HepG2 (cell line): ENCODE measurements around the gene ZNF524. TPM values are rescaled to one million over a fixed set of nuclear protein-coding genes. Genes with fewer than 3 reads are reported as not detected.

ENCODE experiments used
- ARID2 ChIP-seq: sonication (generic); formaldehyde crosslinking; IDR thresholded peaks from 2 replicates; pipeline ENCODE4 v1.8.1; 2022; ENCODE audit warnings: mild to moderate bottlenecking, missing genetic modification reagents, borderline replicate concordance
- EED ChIP-seq: sonication (generic); formaldehyde crosslinking; IDR thresholded peaks from 2 replicates; pipeline ENCODE4 v1.5.0; 2020; ENCODE audit warnings: mild to moderate bottlenecking, missing genetic modification reagents
- FOXO1 ChIP-seq: sonication (generic); formaldehyde crosslinking; IDR thresholded peaks from 2 replicates; pipeline ENCODE4 v1.4.0; 2020; ENCODE audit warnings: missing genetic modification reagents
- KAT2B ChIP-seq: fragments of 150-350 bp; IDR thresholded peaks from 2 replicates; pipeline ENCODE4 v1.6.1; 2014; ENCODE audit warnings: low read depth, low read length, borderline replicate concordance
- KAT8 ChIP-seq: IDR thresholded peaks from 2 replicates; pipeline ENCODE4 v1.6.1; 2016; ENCODE audit warnings: missing genetic modification reagents, missing compliant biosample characterization
- KDM2A ChIP-seq: sonication (generic); formaldehyde crosslinking; IDR thresholded peaks from 2 replicates; pipeline ENCODE4 v1.4.0; 2020; ENCODE audit warnings: low read depth, missing genetic modification reagents, borderline replicate concordance
- LCORL ChIP-seq, 2 experiments: fragments of 450-650 bp in 1 of 2; sonication (generic) in 1 of 2; formaldehyde crosslinking in 1 of 2; IDR thresholded peaks; 2 replicates each; pipeline versions ENCODE4 v1.5.0 to v1.6.1; 2017 to 2020; ENCODE audit warnings: antibody characterized with exemption in 1 of 2, missing genetic modification reagents in 1 of 2
- MAZ ChIP-seq, 2 experiments: sonication (generic) in 1 of 2; formaldehyde crosslinking in 1 of 2; IDR thresholded peaks; 2 replicates each; pipeline versions ENCODE4 v1.5.0 to v1.6.1; 2012 to 2020; ENCODE audit warnings: low read depth in 2 of 2, mild to moderate bottlenecking in 2 of 2, borderline replicate concordance in 1 of 2, improper control_type of control experiment in 1 of 2, low read length in 1 of 2, missing genetic modification reagents in 1 of 2, moderate library complexity in 1 of 2
- NCOA1 ChIP-seq: sonication (generic); formaldehyde crosslinking; IDR thresholded peaks from 2 replicates; pipeline ENCODE4 v1.9.0; 2021; ENCODE audit warnings: missing genetic modification reagents
- NONO ChIP-seq, 2 experiments: fragments of 450-650 bp in 1 of 2; sonication (generic) in 1 of 2; formaldehyde crosslinking in 1 of 2; IDR thresholded peaks in 1 of 2; conservative IDR thresholded peaks in 1 of 2; 2 replicates each; pipeline versions ENCODE4 v1.6.1 to v1.8.0; 2017 to 2022; ENCODE audit warnings: mild to moderate bottlenecking in 1 of 2, missing genetic modification reagents in 1 of 2, moderate library complexity in 1 of 2
- SYNCRIP ChIP-seq: fragments of 200-400 bp; formaldehyde crosslinking; IDR thresholded peaks from 2 replicates; pipeline ENCODE4 v1.6.1; 2018; ENCODE audit warnings: mild to moderate bottlenecking, low read depth, low read length; ENCODE audit not compliant: insufficient read depth
- ZKSCAN8 ChIP-seq: IDR thresholded peaks from 2 replicates; pipeline ENCODE4 v1.6.1; 2016; ENCODE audit warnings: borderline replicate concordance, missing genetic modification reagents, missing compliant biosample characterization
- ZNF33A ChIP-seq: sonication (generic); formaldehyde crosslinking; IDR thresholded peaks from 2 replicates; pipeline ENCODE4 v1.5.1; 2020; ENCODE audit warnings: missing genetic modification reagents, mild to moderate bottlenecking, moderate library complexity, borderline replicate concordance
- ZNF383 ChIP-seq: sonication (generic); formaldehyde crosslinking; IDR thresholded peaks from 2 replicates; pipeline ENCODE4 v1.4.0; 2020; ENCODE audit warnings: missing genetic modification reagents, mild to moderate bottlenecking, borderline replicate concordance
- ZNF629 ChIP-seq: sonication (generic); formaldehyde crosslinking; conservative IDR thresholded peaks from 2 replicates; pipeline ENCODE4 v1.5.0; 2020; ENCODE audit warnings: missing genetic modification reagents
- ZNF747 ChIP-seq: sonication (generic); formaldehyde crosslinking; IDR thresholded peaks from 2 replicates; pipeline ENCODE4 v1.8.1; 2023; ENCODE audit warnings: missing genetic modification reagents, mild to moderate bottlenecking, borderline replicate concordance
- ZNF777 ChIP-seq: sonication (generic); formaldehyde crosslinking; IDR thresholded peaks from 2 replicates; pipeline ENCODE4 v1.4.0; 2020; ENCODE audit warnings: missing genetic modification reagents
- ZSCAN31 ChIP-seq: sonication (generic); formaldehyde crosslinking; IDR thresholded peaks from 2 replicates; pipeline ENCODE4 v1.5.0; 2020; ENCODE audit warnings: low read depth, mild to moderate bottlenecking, missing genetic modification reagents
- polyA plus RNA-seq, 8 experiments: library from polyadenylated mRNA; depleted of rRNA in 3 of 8; stranded (reverse) in 7 of 8; unstranded in 1 of 8; fragments of >200 nt; fragmentation: Illumina TruSeq in 4 of 8; extraction: Trizol in 4 of 8; gene quantifications; 2 replicates each; pipeline versions ENCODE4 v1.2.1 to v1.2.3, GENCODE V29; 2011 to 2016; ENCODE audit warnings: low read depth in 4 of 8, missing spikeins in 1 of 8, mixed read lengths in 1 of 8; ENCODE audit not compliant: insufficient read depth in 1 of 8
- total RNA-seq, 5 experiments: library from RNA; depleted of rRNA; stranded (reverse); fragments of >200 nt; fragmentation: Illumina TruSeq; extraction: Trizol; gene quantifications; 2 replicates each; pipeline ENCODE4 v1.2.3, GENCODE V29; 2016; ENCODE audit warnings: low read depth in 1 of 5
- TF ChIP-seq, protein P1 (sequence below): sonication (generic); formaldehyde crosslinking; IDR thresholded peaks from 2 replicates; pipeline ENCODE4 v1.4.0; 2020; ENCODE audit warnings: mild to moderate bottlenecking, missing genetic modification reagents, borderline replicate concordance
- TF ChIP-seq, protein P2 (sequence below): sonication (generic); formaldehyde crosslinking; IDR thresholded peaks from 2 replicates; pipeline ENCODE4 v1.5.1; 2020; ENCODE audit warnings: mild to moderate bottlenecking, missing genetic modification reagents, moderate library complexity
- TF ChIP-seq, protein P3 (sequence below): sonication (generic); formaldehyde crosslinking; IDR thresholded peaks from 2 replicates; pipeline ENCODE4 v1.5.1; 2020; ENCODE audit warnings: missing genetic modification reagents, mild to moderate bottlenecking, borderline replicate concordance
- TF ChIP-seq, protein P4 (sequence below): IDR thresholded peaks from 2 replicates; pipeline ENCODE4 v1.6.1; 2016

Gene ZNF524
- total and polyA plus RNA-seq, 2 of the 13 experiments (the other 11 are each of a cell fraction or from before 2014, with no cell fraction given), result 3.2 to 4.6 TPM

DNA sequence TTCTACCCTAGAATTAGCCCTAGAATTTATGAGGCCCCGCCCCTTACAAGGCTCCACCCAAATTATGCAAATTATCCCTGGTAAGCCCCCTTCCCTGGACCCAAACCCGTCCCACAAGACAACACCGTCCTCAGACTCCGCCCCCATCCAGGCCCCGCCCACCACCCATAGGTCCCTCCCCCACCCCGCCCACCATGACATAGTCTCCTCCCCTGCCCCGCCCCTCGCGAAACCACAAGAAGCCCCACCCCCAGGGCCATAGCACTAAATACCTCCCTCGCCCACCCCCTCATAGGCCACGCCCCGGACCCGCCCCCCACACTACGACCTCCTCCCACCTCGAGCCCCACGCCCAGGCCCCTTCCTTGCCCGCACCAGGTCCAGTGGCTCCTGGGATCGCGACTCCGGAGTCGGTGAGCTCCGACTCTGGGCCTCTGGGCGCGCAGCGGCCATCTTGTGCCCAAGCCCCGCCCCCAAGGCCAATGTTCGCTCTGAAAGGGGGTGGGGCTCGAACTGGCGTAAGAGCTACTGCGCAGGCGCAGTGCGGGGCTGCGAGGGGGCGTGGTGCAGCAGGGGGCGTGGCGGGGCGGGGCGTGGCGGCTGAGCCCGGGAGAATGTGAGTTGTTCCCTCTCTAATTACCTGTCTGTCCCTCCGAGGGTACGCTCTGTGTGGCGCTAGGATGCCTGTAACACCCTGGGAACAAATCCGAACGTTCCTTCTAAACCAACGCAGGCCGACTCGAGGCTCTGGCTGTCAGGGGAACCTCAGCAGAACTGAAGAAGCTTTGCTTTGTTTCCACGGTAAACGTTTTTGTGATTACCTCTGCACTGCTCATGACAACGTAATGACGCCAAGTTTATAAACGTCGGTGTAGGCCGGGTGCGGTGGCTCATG is 24.3 kb downstream of the ZNF524 start, which contains the start of gene ZNF784 (continued):
- TF ChIP-seq, protein P1, sequence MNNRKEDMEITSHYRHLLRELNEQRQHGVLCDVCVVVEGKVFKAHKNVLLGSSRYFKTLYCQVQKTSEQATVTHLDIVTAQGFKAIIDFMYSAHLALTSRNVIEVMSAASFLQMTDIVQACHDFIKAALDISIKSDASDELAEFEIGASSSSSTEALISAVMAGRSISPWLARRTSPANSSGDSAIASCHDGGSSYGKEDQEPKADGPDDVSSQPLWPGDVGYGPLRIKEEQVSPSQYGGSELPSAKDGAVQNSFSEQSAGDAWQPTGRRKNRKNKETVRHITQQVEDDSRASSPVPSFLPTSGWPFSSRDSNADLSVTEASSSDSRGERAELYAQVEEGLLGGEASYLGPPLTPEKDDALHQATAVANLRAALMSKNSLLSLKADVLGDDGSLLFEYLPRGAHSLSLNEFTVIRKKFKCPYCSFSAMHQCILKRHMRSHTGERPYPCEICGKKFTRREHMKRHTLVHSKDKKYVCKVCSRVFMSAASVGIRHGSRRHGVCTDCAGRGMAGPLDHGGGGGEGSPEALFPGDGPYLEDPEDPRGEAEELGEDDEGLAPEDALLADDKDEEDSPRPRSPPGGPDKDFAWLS (CRISPR knock-in tag), result no peak
- TF ChIP-seq ZSCAN31 (CRISPR knock-in tag) (0 out of 2 replicates have a peak, but pooled peaks have one; percentile 46), ARID2 (CRISPR knock-in tag) (no peak), ZNF629 (no peak), SYNCRIP (no peak), ZNF383 (CRISPR knock-in tag) (no peak), NCOA1 (CRISPR knock-in tag) (no peak), ZNF747 (CRISPR knock-in tag) (no peak), KAT2B (no peak), EED (CRISPR knock-in tag) (peak; percentile 36; the same call in 1 of the 2 replicates), ZNF777 (CRISPR knock-in tag) (0 out of 2 replicates have a peak, but pooled peaks have one; percentile 16), KDM2A (CRISPR knock-in tag) (0 out of 2 replicates have a peak, but pooled peaks have one; percentile 49), ZNF33A (CRISPR knock-in tag) (no peak), MAZ (IDR thresholded peaks at IDR 0.05; ENCODE audit: borderline replicate concordance, low read depth, low read length) (peak; percentile 32; the same call in 1 of the 2 replicates), MAZ (CRISPR knock-in tag; IDR thresholded peaks at IDR 0.05; ENCODE audit: low read depth) (peak; percentile 43; the same call in 1 of the 2 replicates), FOXO1 (CRISPR knock-in tag) (no peak), ZKSCAN8 (CRISPR knock-in tag) (no peak), NONO (IDR thresholded peaks at IDR 0.05) (no peak), NONO (CRISPR knock-in tag; conservative IDR thresholded peaks at IDR 0.05) (0 out of 2 replicates have a peak, but pooled peaks have one; percentile 53), KAT8 (no peak), LCORL (IDR thresholded peaks at IDR 0.05) (no peak), LCORL (CRISPR knock-in tag; IDR thresholded peaks at IDR 0.05) (no peak)
- TF ChIP-seq, protein P2, sequence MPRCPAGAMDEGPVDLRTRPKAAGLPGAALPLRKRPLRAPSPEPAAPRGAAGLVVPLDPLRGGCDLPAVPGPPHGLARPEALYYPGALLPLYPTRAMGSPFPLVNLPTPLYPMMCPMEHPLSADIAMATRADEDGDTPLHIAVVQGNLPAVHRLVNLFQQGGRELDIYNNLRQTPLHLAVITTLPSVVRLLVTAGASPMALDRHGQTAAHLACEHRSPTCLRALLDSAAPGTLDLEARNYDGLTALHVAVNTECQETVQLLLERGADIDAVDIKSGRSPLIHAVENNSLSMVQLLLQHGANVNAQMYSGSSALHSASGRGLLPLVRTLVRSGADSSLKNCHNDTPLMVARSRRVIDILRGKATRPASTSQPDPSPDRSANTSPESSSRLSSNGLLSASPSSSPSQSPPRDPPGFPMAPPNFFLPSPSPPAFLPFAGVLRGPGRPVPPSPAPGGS, result no peak
- TF ChIP-seq, protein P3, sequence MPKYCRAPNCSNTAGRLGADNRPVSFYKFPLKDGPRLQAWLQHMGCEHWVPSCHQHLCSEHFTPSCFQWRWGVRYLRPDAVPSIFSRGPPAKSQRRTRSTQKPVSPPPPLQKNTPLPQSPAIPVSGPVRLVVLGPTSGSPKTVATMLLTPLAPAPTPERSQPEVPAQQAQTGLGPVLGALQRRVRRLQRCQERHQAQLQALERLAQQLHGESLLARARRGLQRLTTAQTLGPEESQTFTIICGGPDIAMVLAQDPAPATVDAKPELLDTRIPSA (CRISPR knock-in tag), result no peak
- TF ChIP-seq, protein P4, sequence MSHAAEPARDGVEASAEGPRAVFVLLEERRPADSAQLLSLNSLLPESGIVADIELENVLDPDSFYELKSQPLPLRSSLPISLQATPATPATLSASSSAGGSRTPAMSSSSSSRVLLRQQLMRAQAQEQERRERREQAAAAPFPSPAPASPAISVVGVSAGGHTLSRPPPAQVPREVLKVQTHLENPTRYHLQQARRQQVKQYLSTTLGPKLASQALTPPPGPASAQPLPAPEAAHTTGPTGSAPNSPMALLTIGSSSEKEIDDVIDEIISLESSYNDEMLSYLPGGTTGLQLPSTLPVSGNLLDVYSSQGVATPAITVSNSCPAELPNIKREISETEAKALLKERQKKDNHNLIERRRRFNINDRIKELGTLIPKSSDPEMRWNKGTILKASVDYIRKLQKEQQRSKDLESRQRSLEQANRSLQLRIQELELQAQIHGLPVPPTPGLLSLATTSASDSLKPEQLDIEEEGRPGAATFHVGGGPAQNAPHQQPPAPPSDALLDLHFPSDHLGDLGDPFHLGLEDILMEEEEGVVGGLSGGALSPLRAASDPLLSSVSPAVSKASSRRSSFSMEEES (CRISPR knock-in tag), result no peak
